GM10266 (cell line): ENCODE data around the gene AHNAK.
"Not testable (repeated sequence)": the region's sequence is repeated elsewhere in the genome, so short reads cannot be mapped to it uniquely, and the experiment has no call there.

Experiments
- DNase-seq: peaks from one replicate; pipeline ENCODE4 v3.0.0; 2012; ENCODE audit errors: extremely low spot score
- CTCF ChIP-seq: IDR thresholded peaks from 2 replicates; pipeline ENCODE4 v1.5.1; 2012; ENCODE audit warnings: mild to moderate bottlenecking, low read depth; ENCODE audit not compliant: control insufficient read depth, insufficient read depth; ENCODE audit errors: missing control alignments

The AHNAK gene

GRCh38 chr11:62502030-62502730 is 44.4 kb downstream of the AHNAK start:
- no peak for TF ChIP-seq CTCF
- DNase-seq: no peak

GRCh38 chr11:62501432-62501891 is 45.1 kb downstream of the AHNAK start:
- TF ChIP-seq CTCF: no peak
- DNase-seq: no peak

GRCh38 chr11:62500650-62501030 is 46.0 kb downstream of the AHNAK start:
- TF ChIP-seq CTCF: no peak
- no peak for DNase-seq

- no peak for TF ChIP-seq CTCF
- no peak for DNase-seq
Observed at GRCh38 chr11:62499944-62500649, 46.5 kb downstream of the AHNAK start.

- DNase-seq: not testable (repeated sequence)
Observed at GRCh38 chr11:62499311-62499943, 47.2 kb downstream of the AHNAK start.

GRCh38 chr11:62498492-62499286 is 47.9 kb downstream of the AHNAK start:
- no peak for DNase-seq
- TF ChIP-seq CTCF: no peak

- TF ChIP-seq CTCF: no peak
- DNase-seq: no peak
Observed at GRCh38 chr11:62498031-62498430, 48.6 kb downstream of the AHNAK start.
